Thymus (tissue), 11 donors: ENCODE data around the gene NPDC1. TPM values are rescaled to one million over a fixed set of nuclear protein-coding genes. Genes with fewer than 3 reads are reported as not detected.

Experiments used
- DNase-seq, 9 donors: peaks; one replicate each; pipeline ENCODE4 v3.0.0-alpha.2; 2013; ENCODE audit warnings: low spot score in 9 of 9, low read depth in 6 of 9, missing footprints in 1 of 9
- H3K27ac ChIP-seq, 2 donors: one replicate each; pipeline ENCODE4 v1.5.1; 2013; ENCODE audit warnings: control low read depth in 1 of 2, low read depth in 1 of 2, low read length in 1 of 2, mild to moderate bottlenecking in 1 of 2, moderate library complexity in 1 of 2
- H3K27me3 ChIP-seq, 2 donors: one replicate each; pipeline ENCODE4 v1.5.1; 2013; ENCODE audit warnings: low read length in 1 of 2; ENCODE audit not compliant: control insufficient read depth in 2 of 2, insufficient read depth in 1 of 2
- H3K36me3 ChIP-seq, 2 donors: one replicate each; pipeline ENCODE4 v1.5.1; 2013; ENCODE audit warnings: low read length in 1 of 2, mild to moderate bottlenecking in 1 of 2, moderate library complexity in 1 of 2; ENCODE audit not compliant: control insufficient read depth in 2 of 2, insufficient read depth in 2 of 2
- H3K4me1 ChIP-seq, 2 donors: one replicate each; pipeline ENCODE4 v1.5.1; 2013; ENCODE audit warnings: low read length in 2 of 2; ENCODE audit not compliant: control insufficient read depth in 2 of 2, insufficient read depth in 2 of 2
- H3K4me3 ChIP-seq, 2 donors: one replicate each; pipeline ENCODE4 v1.5.1; 2013; ENCODE audit warnings: low read length in 2 of 2, control low read depth in 1 of 2, mild to moderate bottlenecking in 1 of 2
- H3K9me3 ChIP-seq, 2 donors: one replicate each; pipeline ENCODE4 v1.5.1; 2013; ENCODE audit warnings: low read length in 1 of 2, mild to moderate bottlenecking in 1 of 2; ENCODE audit not compliant: control insufficient read depth in 2 of 2, insufficient read depth in 1 of 2
- WGBS: extraction: QIAGEN DNeasy Blood & Tissue Kit; methylation state at CpG from one replicate; pipeline ENCODE4 v1.1.7; 2013; 5-methylcytosine and 5-hydroxymethylcytosine counted together
- polyA plus RNA-seq: library from polyadenylated mRNA; stranded (reverse); fragments of 200-250 nt; gene quantifications from one replicate; pipeline ENCODE4 v1.2.3, GENCODE V29; 2013
- total RNA-seq: library from RNA; stranded (reverse); fragments of 120-200 nt; gene quantifications from one replicate; pipeline ENCODE4 v1.2.4, GENCODE V29; 2013
- donor health status: healthy.

The NPDC1 gene
- total and polyA plus RNA-seq, 2 donors, result 4.8 to 71.1 TPM

- WGBS, result 97% methylated on average over 36 of the region's 36 CpGs
- peaks cover 0 to 25% of the 10 kb centered on the region in 2 donors for H3K9me3 ChIP-seq
- peaks cover 0 to 3% of the 10 kb centered on the region in 2 donors for H3K36me3 ChIP-seq
- no peak overlapping the region for H3K4me3 ChIP-seq
- H3K27me3 ChIP-seq, result no peaks in the 10 kb centered on the region
- no peak overlapping the region for H3K27ac ChIP-seq
- no peak for DNase-seq
- no peaks in the 10 kb centered on the region for H3K4me1 ChIP-seq
Measured at GRCh38 chr9:137018761-137019559, 27.0 kb downstream of the NPDC1 start.

GRCh38 chr9:137017791-137018497, 28.0 kb downstream of the NPDC1 start:
- H3K27ac ChIP-seq, result no peak overlapping the region
- no peak overlapping the region for H3K4me3 ChIP-seq
- WGBS, result 97% methylated on average over 45 of the region's 45 CpGs
- no peaks in the 10 kb centered on the region for H3K27me3 ChIP-seq
- peaks cover 0 to 25% of the 10 kb centered on the region in 2 donors for H3K9me3 ChIP-seq
- DNase-seq, result no peak
- peaks cover 0 to 3% of the 10 kb centered on the region in 2 donors for H3K36me3 ChIP-seq
- no peaks in the 10 kb centered on the region for H3K4me1 ChIP-seq

- Histone ChIP-seq H3K9me3 (peaks cover 0 to 25% of the 10 kb centered on the region in 2 donors), H3K27ac (no peak overlapping the region), H3K36me3 (peaks cover 0 to 5% of the 10 kb centered on the region in 2 donors), H3K4me1 (no peaks in the 10 kb centered on the region), H3K27me3 (no peaks in the 10 kb centered on the region), H3K4me3 (no peak overlapping the region)
- no peak for DNase-seq
- 99% methylated on average over 28 of the region's 28 CpGs for WGBS
Measured at GRCh38 chr9:137017071-137017470, 28.9 kb downstream of the NPDC1 start.

GRCh38 chr9:137016436-137016835, 29.5 kb downstream of the NPDC1 start:
- H3K4me1 ChIP-seq, result no peaks in the 10 kb centered on the region
- no peak overlapping the region for H3K4me3 ChIP-seq
- peaks cover 0 to 25% of the 10 kb centered on the region in 2 donors for H3K9me3 ChIP-seq
- H3K36me3 ChIP-seq, result peaks cover 0 to 5% of the 10 kb centered on the region in 2 donors
- DNase-seq, result no peak
- 98% methylated on average over 16 of the region's 16 CpGs for WGBS
- H3K27me3 ChIP-seq, result no peaks in the 10 kb centered on the region
- no peak overlapping the region for H3K27ac ChIP-seq

- peaks cover 0 to 5% of the 10 kb centered on the region in 2 donors for H3K36me3 ChIP-seq
- DNase-seq, result no peak
- WGBS, result 97% methylated on average over 21 of the region's 21 CpGs
- H3K27ac ChIP-seq, result no peak overlapping the region
- no peak overlapping the region for H3K4me3 ChIP-seq
- H3K4me1 ChIP-seq, result no peaks in the 10 kb centered on the region
- H3K27me3 ChIP-seq, result no peaks in the 10 kb centered on the region
- H3K9me3 ChIP-seq, result peaks cover 0 to 25% of the 10 kb centered on the region in 2 donors
Measured at GRCh38 chr9:137015976-137016375, 30.0 kb downstream of the NPDC1 start.

- Histone ChIP-seq H3K36me3 (peaks cover 0 to 5% of the 10 kb centered on the region in 2 donors), H3K27ac (no peak overlapping the region)
- 99% methylated on average over 25 of the region's 25 CpGs for WGBS
Measured at GRCh38 chr9:137015540-137015930, 30.4 kb downstream of the NPDC1 start.

GRCh38 chr9:137014776-137015539, 31.0 kb downstream of the NPDC1 start:
- Histone ChIP-seq H3K4me1 (no peaks in the 10 kb centered on the region), H3K36me3 (peaks cover 0 to 6% of the 10 kb centered on the region in 2 donors), H3K27ac (no peak overlapping the region), H3K27me3 (no peaks in the 10 kb centered on the region), H3K9me3 (peaks cover 0 to 25% of the 10 kb centered on the region in 2 donors), H3K4me3 (no peak overlapping the region)
- no peak for DNase-seq
- WGBS, result 97% methylated on average over 36 of the region's 36 CpGs

More at GRCh38 chr9:137015540-137015930, 30.4 kb downstream of the NPDC1 start:
- H3K4me1 ChIP-seq, result no peaks in the 10 kb centered on the region
- no peaks in the 10 kb centered on the region for H3K27me3 ChIP-seq
- DNase-seq, result no peak
- peaks cover 0 to 25% of the 10 kb centered on the region in 2 donors for H3K9me3 ChIP-seq
- H3K4me3 ChIP-seq, result no peak overlapping the region

- Histone ChIP-seq H3K36me3 (peaks cover 0 to 11% of the 10 kb centered on the region in 2 donors), H3K4me1 (no peaks in the 10 kb centered on the region), H3K9me3 (peaks cover 0 to 25% of the 10 kb centered on the region in 2 donors), H3K4me3 (no peak overlapping the region), H3K27me3 (no peaks in the 10 kb centered on the region), H3K27ac (no peak overlapping the region)
- DNase-seq, result no peak
- 96% methylated on average over 23 of the region's 23 CpGs for WGBS
Measured at GRCh38 chr9:137014166-137014565, 31.8 kb downstream of the NPDC1 start.
